ENCODE results near the gene CCKAR. TPM values are rescaled to one million over a fixed set of nuclear protein-coding genes. Genes with fewer than 3 reads are reported as not detected.

The CCKAR gene
- total RNA-seq: not detected

GRCh38 chr4:26490111-26490959, at the start of gene CCKAR:
CCKAR (minus strand) TSS chr4:26490484; CDS start chr4:26490267, 217 bp downstream.
- Histone ChIP-seq H3K27me3 (no peaks in the 10 kb centered on the region), H3K4me3 (no peak within 1 kb of the TSS), H3K9me3 (no peaks in the 10 kb centered on the region), H3K27ac (no peak within 1 kb of the TSS), H3K36me3 (no peaks in the 10 kb centered on the region), H3K4me1 (no peaks in the 10 kb centered on the region)
- TF ChIP-seq POLR2A (IDR thresholded peaks at IDR 0.05): no peak
- TF ChIP-seq CTCF (IDR thresholded peaks at IDR 0.05): no peak
- DNase-seq: no peak
- intact Hi-C loops (cut with DNase I; ENCODE audit: low total_unique reads): no loop called here

GRCh38 chr4:26533685-26534084, 43.4 kb upstream of the CCKAR start:
- no peak overlapping the region for H3K27ac ChIP-seq
- intact Hi-C loops (cut with DNase I; ENCODE audit: low total_unique reads): no loop called here
- no peak overlapping the region for H3K4me3 ChIP-seq
- no peaks in the 10 kb centered on the region for H3K9me3 ChIP-seq
- no peaks in the 10 kb centered on the region for H3K27me3 ChIP-seq
- H3K4me1 ChIP-seq: no peaks in the 10 kb centered on the region
- TF ChIP-seq CTCF (IDR thresholded peaks at IDR 0.05) (no peak), POLR2A (IDR thresholded peaks at IDR 0.05) (no peak)
- H3K36me3 ChIP-seq: no peaks in the 10 kb centered on the region
- DNase-seq: no peak

- Histone ChIP-seq H3K36me3 (no peaks in the 10 kb centered on the region), H3K27me3 (no peaks in the 10 kb centered on the region), H3K27ac (no peak overlapping the region), H3K4me1 (no peaks in the 10 kb centered on the region), H3K4me3 (no peak overlapping the region), H3K9me3 (no peaks in the 10 kb centered on the region)
- DNase-seq: no peak
- TF ChIP-seq POLR2A (IDR thresholded peaks at IDR 0.05) (no peak), CTCF (IDR thresholded peaks at IDR 0.05) (no peak)
- intact Hi-C loops (cut with DNase I; ENCODE audit: low total_unique reads): no loop called here
These were observed 41.3 kb upstream of the CCKAR start for GRCh38 chr4:26531491-26532116.

- DNase-seq: no peak
- TF ChIP-seq POLR2A (IDR thresholded peaks at IDR 0.05): no peak
- TF ChIP-seq CTCF (IDR thresholded peaks at IDR 0.05): no peak
- no peak overlapping the region for H3K4me3 ChIP-seq
- no peaks in the 10 kb centered on the region for H3K27me3 ChIP-seq
- intact Hi-C loops (cut with DNase I; ENCODE audit: low total_unique reads): no loop called here
- no peak overlapping the region for H3K27ac ChIP-seq
- H3K9me3 ChIP-seq: no peaks in the 10 kb centered on the region
- no peaks in the 10 kb centered on the region for H3K36me3 ChIP-seq
- H3K4me1 ChIP-seq: no peaks in the 10 kb centered on the region
These were observed 39.8 kb upstream of the CCKAR start for GRCh38 chr4:26530099-26530498.

GRCh38 chr4:26529479-26529878, 39.2 kb upstream of the CCKAR start:
- intact Hi-C loops (cut with DNase I; ENCODE audit: low total_unique reads): no loop called here
- Histone ChIP-seq H3K4me3 (no peak overlapping the region), H3K9me3 (no peaks in the 10 kb centered on the region), H3K27ac (no peak overlapping the region), H3K36me3 (no peaks in the 10 kb centered on the region), H3K4me1 (no peaks in the 10 kb centered on the region), H3K27me3 (no peaks in the 10 kb centered on the region)
- TF ChIP-seq POLR2A (IDR thresholded peaks at IDR 0.05) (no peak), CTCF (IDR thresholded peaks at IDR 0.05) (no peak)
- no peak for DNase-seq
